Uterus (tissue), 4 donors: ENCODE measurements around the gene LRRC7. TPM values are rescaled to one million over a fixed set of nuclear protein-coding genes. Genes with fewer than 3 reads are reported as not detected.
"Not testable (repeated sequence)": the region's sequence is repeated elsewhere in the genome, so short reads cannot be mapped to it uniquely, and the experiment has no call there.

Source experiments
- DNase-seq, 2 donors: peaks; one replicate each; pipeline ENCODE4 v3.0.0-alpha.2; 2019 to 2020
- H3K27ac ChIP-seq, 2 donors: fragments of 200-600 bp; sonication (generic); 1 replicate in 1 of 2; 2 replicates in 1 of 2; pipeline ENCODE4 v1.5.1; 2016 to 2018
- H3K27me3 ChIP-seq, 2 donors: fragments of 200-600 bp; sonication (generic); one replicate each; pipeline ENCODE4 v1.5.1; 2018 to 2019; ENCODE audit warnings: control low read depth in 1 of 2
- H3K36me3 ChIP-seq, 2 donors: fragments of 200-600 bp; sonication (generic); one replicate each; pipeline ENCODE4 v1.5.1; 2019; ENCODE audit warnings: control low read depth in 1 of 2
- H3K4me1 ChIP-seq, 2 donors: fragments of 200-600 bp; sonication (generic); one replicate each; pipeline ENCODE4 v1.5.1; 2018 to 2019; ENCODE audit warnings: control low read depth in 1 of 2
- H3K4me3 ChIP-seq, 2 donors: fragments of 200-600 bp; sonication (generic); 1 replicate in 1 of 2; 2 replicates in 1 of 2; pipeline ENCODE4 v1.5.1; 2018 to 2019; ENCODE audit warnings: mild to moderate bottlenecking in 1 of 2
- H3K9me3 ChIP-seq, 2 donors: fragments of 200-600 bp; sonication (generic); one replicate each; pipeline ENCODE4 v1.5.1; 2019; ENCODE audit warnings: control low read depth in 1 of 2
- CTCF ChIP-seq, 4 experiments: fragments of 200-600 bp in 2 of 4; fragments of 450-650 bp in 2 of 4; sonication (generic) in 2 of 4; IDR thresholded peaks; one replicate each; pipeline ENCODE4 v1.5.1; 2016 to 2019; ENCODE audit warnings: antibody characterized with exemption in 4 of 4, mild to moderate bottlenecking in 2 of 4, moderate library complexity in 1 of 4
- POLR2A ChIP-seq, 2 donors: fragments of 450-650 bp; IDR thresholded peaks; one replicate each; pipeline ENCODE4 v1.6.1; 2016; ENCODE audit warnings: antibody characterized with exemption in 2 of 2, mild to moderate bottlenecking in 1 of 2, moderate library complexity in 1 of 2
- intact Hi-C: fragments of 100-400 bp; cut with DNase I; formaldehyde crosslinking; loops from one replicate; pipeline ENCODE4 v1.15.1; 2023; ENCODE audit warnings: low total_unique reads
- total RNA-seq, 4 donors: library from RNA; depleted of rRNA in 3 of 4; stranded (reverse); fragments of >200 nt in 3 of 4; gene quantifications; one replicate each; pipeline versions ENCODE4 v1.1.0 to v1.2.4, GENCODE V29; 2014 to 2023
- donor health status: DM: yes; HTN: yes; CAD: no.

The LRRC7 gene
- total RNA-seq, 4 donors from 2014 or later: 1.5 to 12.0 TPM; not detected in 2

GRCh38 chr1:70044832-70045231 is 477.1 kb downstream of the LRRC7 start:
- no peak for DNase-seq
- no peaks in the 10 kb centered on the region for H3K36me3 ChIP-seq
- no peak overlapping the region for H3K4me3 ChIP-seq
- no peaks in the 10 kb centered on the region for H3K9me3 ChIP-seq
- no peaks in the 10 kb centered on the region for H3K4me1 ChIP-seq
- intact Hi-C loops: no loop called here
- H3K27me3 ChIP-seq: no peaks in the 10 kb centered on the region
- H3K27ac ChIP-seq: no peak overlapping the region
- TF ChIP-seq POLR2A (IDR thresholded peaks at IDR 0.05): no peak
- no peak for TF ChIP-seq CTCF (IDR thresholded peaks at IDR 0.05)

- H3K36me3 ChIP-seq, H3K9me3 ChIP-seq, H3K4me1 ChIP-seq, intact Hi-C loops, H3K4me3 ChIP-seq, DNase-seq, H3K27me3 ChIP-seq, H3K27ac ChIP-seq: not testable (repeated sequence)
These were observed 477.9 kb downstream of the LRRC7 start for GRCh38 chr1:70045581-70045980.

- no peak for DNase-seq
- no peak overlapping the region for H3K27ac ChIP-seq
- no peak for TF ChIP-seq CTCF (IDR thresholded peaks at IDR 0.05)
- TF ChIP-seq POLR2A (IDR thresholded peaks at IDR 0.05): no peak
- intact Hi-C loops: no loop called here
- H3K27me3 ChIP-seq: no peaks in the 10 kb centered on the region
- H3K9me3 ChIP-seq: no peaks in the 10 kb centered on the region
- H3K36me3 ChIP-seq: no peaks in the 10 kb centered on the region
- no peaks in the 10 kb centered on the region for H3K4me1 ChIP-seq
- no peak overlapping the region for H3K4me3 ChIP-seq
These were observed 480.8 kb downstream of the LRRC7 start for GRCh38 chr1:70048336-70049094.

GRCh38 chr1:70051926-70052325 is 484.2 kb downstream of the LRRC7 start:
- Histone ChIP-seq H3K9me3 (no peaks in the 10 kb centered on the region), H3K4me3 (no peak overlapping the region), H3K4me1 (no peaks in the 10 kb centered on the region), H3K27me3 (no peaks in the 10 kb centered on the region), H3K27ac (no peak overlapping the region), H3K36me3 (no peaks in the 10 kb centered on the region)
- intact Hi-C loops: no loop called here
- no peak for TF ChIP-seq CTCF (IDR thresholded peaks at IDR 0.05)
- TF ChIP-seq POLR2A (IDR thresholded peaks at IDR 0.05): no peak
- DNase-seq: no peak

- Histone ChIP-seq H3K36me3 (no peaks in the 10 kb centered on the region), H3K27ac (no peak overlapping the region), H3K4me3 (no peak overlapping the region), H3K9me3 (no peaks in the 10 kb centered on the region), H3K27me3 (no peaks in the 10 kb centered on the region), H3K4me1 (no peaks in the 10 kb centered on the region)
- no peak for DNase-seq
- TF ChIP-seq POLR2A (IDR thresholded peaks at IDR 0.05) (no peak), CTCF (IDR thresholded peaks at IDR 0.05) (no peak)
- intact Hi-C loops: no loop called here
These were observed 489.8 kb downstream of the LRRC7 start for GRCh38 chr1:70057500-70057899.
